HepG2 (cell line): ENCODE data around the gene HLF. TPM values are rescaled to one million over a fixed set of nuclear protein-coding genes. Genes with fewer than 3 reads are reported as not detected.
A peak's percentile ranks its signal among the peaks of the same experiment; 100 is the strongest.

Experiments
- AHDC1 ChIP-seq: sonication (generic); formaldehyde crosslinking; IDR thresholded peaks from 2 replicates; pipeline ENCODE4 v1.5.1; 2020; ENCODE audit warnings: mild to moderate bottlenecking, missing genetic modification reagents, borderline replicate concordance
- BCL6 ChIP-seq: IDR thresholded peaks from 2 replicates; pipeline ENCODE4 v1.6.1; 2016; ENCODE audit warnings: missing genetic modification reagents, missing compliant biosample characterization
- E2F5 ChIP-seq: sonication (generic); formaldehyde crosslinking; conservative IDR thresholded peaks from 2 replicates; pipeline ENCODE4 v1.4.0; 2020; ENCODE audit warnings: missing genetic modification reagents
- GATAD1 ChIP-seq: IDR thresholded peaks from 2 replicates; pipeline ENCODE4 v1.6.1; 2016; ENCODE audit warnings: missing genetic modification reagents, missing compliant biosample characterization
- KLF15 ChIP-seq: sonication (generic); formaldehyde crosslinking; IDR thresholded peaks from 2 replicates; pipeline ENCODE4 v1.8.1; 2023; ENCODE audit warnings: borderline replicate concordance, mild to moderate bottlenecking, inconsistent platforms, missing genetic modification reagents, mixed read lengths
- MXD3 ChIP-seq: IDR thresholded peaks from 2 replicates; pipeline ENCODE4 v1.6.1; 2016; ENCODE audit warnings: mild to moderate bottlenecking, missing biosample characterization, missing genetic modification reagents
- MZF1 ChIP-seq: sonication (generic); formaldehyde crosslinking; IDR thresholded peaks from 2 replicates; pipeline ENCODE4 v1.8.1; 2023; ENCODE audit warnings: mild to moderate bottlenecking, missing genetic modification reagents, borderline replicate concordance
- NR2F6 ChIP-seq, 2 experiments: IDR thresholded peaks; 2 replicates each; pipeline ENCODE4 v1.6.1; 2016; ENCODE audit warnings: antibody characterized with exemption in 1 of 2, mild to moderate bottlenecking in 1 of 2
- SP1 ChIP-seq, 2 experiments: fragments of 450-650 bp in 1 of 2; sonication (generic) in 1 of 2; formaldehyde crosslinking in 1 of 2; IDR thresholded peaks; 2 replicates each; pipeline versions ENCODE4 v1.4.0 to v1.6.1; 2016 to 2020; ENCODE audit warnings: missing genetic modification reagents in 1 of 2
- ZBTB21 ChIP-seq: sonication (generic); formaldehyde crosslinking; IDR thresholded peaks from 2 replicates; pipeline ENCODE4 v1.4.0; 2020; ENCODE audit warnings: missing genetic modification reagents
- ZNF318 ChIP-seq: sonication (generic); formaldehyde crosslinking; IDR thresholded peaks from 2 replicates; pipeline ENCODE4 v1.4.0; 2020; ENCODE audit warnings: mild to moderate bottlenecking, missing genetic modification reagents
- ZNF589 ChIP-seq: sonication (generic); formaldehyde crosslinking; conservative IDR thresholded peaks from 2 replicates; pipeline ENCODE4 v1.8.0; 2022; ENCODE audit warnings: mild to moderate bottlenecking, moderate library complexity, missing genetic modification reagents
- ZNF788 ChIP-seq: sonication (generic); formaldehyde crosslinking; IDR thresholded peaks from 2 replicates; pipeline ENCODE4 v1.5.0; 2020; ENCODE audit warnings: mild to moderate bottlenecking, missing genetic modification reagents, borderline replicate concordance
- ZSCAN20 ChIP-seq: sonication (generic); formaldehyde crosslinking; IDR thresholded peaks from 2 replicates; pipeline ENCODE4 v1.4.0; 2020; ENCODE audit warnings: missing genetic modification reagents, mild to moderate bottlenecking, borderline replicate concordance
- polyA plus RNA-seq, 8 experiments: library from polyadenylated mRNA; depleted of rRNA in 3 of 8; stranded (reverse) in 7 of 8; unstranded in 1 of 8; fragments of >200 nt; fragmentation: Illumina TruSeq in 4 of 8; extraction: Trizol in 4 of 8; gene quantifications; 2 replicates each; pipeline versions ENCODE4 v1.2.1 to v1.2.3, GENCODE V29; 2011 to 2016; ENCODE audit warnings: low read depth in 4 of 8, missing spikeins in 1 of 8, mixed read lengths in 1 of 8; ENCODE audit not compliant: insufficient read depth in 1 of 8
- total RNA-seq, 5 experiments: library from RNA; depleted of rRNA; stranded (reverse); fragments of >200 nt; fragmentation: Illumina TruSeq; extraction: Trizol; gene quantifications; 2 replicates each; pipeline ENCODE4 v1.2.3, GENCODE V29; 2016; ENCODE audit warnings: low read depth in 1 of 5

HLF gene
- total and polyA plus RNA-seq, 2 of the 13 experiments (the other 11 are each of a cell fraction or from before 2014, with no cell fraction given), result 202 to 346 TPM

- TF ChIP-seq ZNF318, result no peak
- no peak; the same call in 1 of the 2 replicates for TF ChIP-seq AHDC1 (CRISPR knock-in tag)
- peak; percentile 76 for TF ChIP-seq ZBTB21 (CRISPR knock-in tag)
- TF ChIP-seq BCL6 (CRISPR knock-in tag), result peak; percentile 64; the same call in 1 of the 2 replicates
- TF ChIP-seq GATAD1 (CRISPR knock-in tag), result no peak
- TF ChIP-seq MXD3 (CRISPR knock-in tag), result no peak
- no peak for TF ChIP-seq ZSCAN20 (CRISPR knock-in tag)
- TF ChIP-seq MZF1 (CRISPR knock-in tag), result no peak
- TF ChIP-seq E2F5 (CRISPR knock-in tag), result no peak
- TF ChIP-seq ZNF589 (CRISPR knock-in tag), result no peak
- no peak for TF ChIP-seq SP1 (IDR thresholded peaks at IDR 0.05)
- no peak for TF ChIP-seq SP1 (CRISPR knock-in tag; IDR thresholded peaks at IDR 0.05)
- no peak for TF ChIP-seq ZNF788 (CRISPR knock-in tag)
- TF ChIP-seq KLF15 (CRISPR knock-in tag), result no peak
- TF ChIP-seq NR2F6 (IDR thresholded peaks at IDR 0.05), result peak; percentile 57; the same call in 1 of the 2 replicates
- peak; percentile 62; the same call in 1 of the 2 replicates for TF ChIP-seq NR2F6 (CRISPR knock-in tag; IDR thresholded peaks at IDR 0.05)
Measured at GRCh38 chr17:55330344-55330933, 65.7 kb downstream of the HLF start (continued).
